ENCODE results near the gene TRIM44.
"Not testable (repeated sequence)": the region's sequence is repeated elsewhere in the genome, so short reads cannot be mapped to it uniquely, and the experiment has no call there.

TRIM44 gene

GRCh38 chr11:35857922-35858321 lies 195.3 kb downstream of the TRIM44 start:
- H3K4me1 ChIP-seq (ENCODE audit: control insufficient read depth, insufficient read depth, low read length) = no peaks in the 10 kb centered on the region
- no peaks in the 10 kb centered on the region for H3K9me3 ChIP-seq (ENCODE audit: control insufficient read depth, insufficient read depth, low read length)
- no peaks in the 10 kb centered on the region for H3K36me3 ChIP-seq (ENCODE audit: control insufficient read depth, insufficient read depth, low read length)
- H3K4me3 ChIP-seq (ENCODE audit: low read depth, low read length) = no peak overlapping the region
- H3K27me3 ChIP-seq (ENCODE audit: control insufficient read depth, insufficient read depth, low read length) = no peaks in the 10 kb centered on the region
- H3K9ac ChIP-seq (ENCODE audit: low read depth, low read length) = no peak overlapping the region
- H3K27ac ChIP-seq (ENCODE audit: low read depth, low read length) = no peak overlapping the region

- no peaks in the 10 kb centered on the region for H3K27me3 ChIP-seq (ENCODE audit: control insufficient read depth, insufficient read depth, low read length)
- no peak overlapping the region for H3K4me3 ChIP-seq (ENCODE audit: low read depth, low read length)
- no peak overlapping the region for H3K27ac ChIP-seq (ENCODE audit: low read depth, low read length)
- no peaks in the 10 kb centered on the region for H3K36me3 ChIP-seq (ENCODE audit: control insufficient read depth, insufficient read depth, low read length)
- H3K9ac ChIP-seq (ENCODE audit: low read depth, low read length) = no peak overlapping the region
- H3K9me3 ChIP-seq (ENCODE audit: control insufficient read depth, insufficient read depth, low read length) = no peaks in the 10 kb centered on the region
- no peaks in the 10 kb centered on the region for H3K4me1 ChIP-seq (ENCODE audit: control insufficient read depth, insufficient read depth, low read length)
Observed at GRCh38 chr11:35859301-35859700, 196.7 kb downstream of the TRIM44 start.

GRCh38 chr11:35860194-35860593 lies 197.6 kb downstream of the TRIM44 start:
- not testable (repeated sequence) for H3K27ac ChIP-seq (ENCODE audit: low read depth, low read length); H3K27me3 ChIP-seq (ENCODE audit: control insufficient read depth, insufficient read depth, low read length); H3K9me3 ChIP-seq (ENCODE audit: control insufficient read depth, insufficient read depth, low read length); H3K36me3 ChIP-seq (ENCODE audit: control insufficient read depth, insufficient read depth, low read length); H3K9ac ChIP-seq (ENCODE audit: low read depth, low read length); H3K4me3 ChIP-seq (ENCODE audit: low read depth, low read length); H3K4me1 ChIP-seq (ENCODE audit: control insufficient read depth, insufficient read depth, low read length)

GRCh38 chr11:35861191-35861590 lies 198.6 kb downstream of the TRIM44 start:
- Histone ChIP-seq H3K27me3 (ENCODE audit: control insufficient read depth, insufficient read depth, low read length) (no peaks in the 10 kb centered on the region), H3K9ac (ENCODE audit: low read depth, low read length) (no peak overlapping the region), H3K36me3 (ENCODE audit: control insufficient read depth, insufficient read depth, low read length) (no peaks in the 10 kb centered on the region), H3K4me3 (ENCODE audit: low read depth, low read length) (no peak overlapping the region), H3K4me1 (ENCODE audit: control insufficient read depth, insufficient read depth, low read length) (no peaks in the 10 kb centered on the region), H3K9me3 (ENCODE audit: control insufficient read depth, insufficient read depth, low read length) (no peaks in the 10 kb centered on the region), H3K27ac (ENCODE audit: low read depth, low read length) (no peak overlapping the region)

GRCh38 chr11:35862666-35863065 lies 200.1 kb downstream of the TRIM44 start:
- H3K27me3 ChIP-seq (ENCODE audit: control insufficient read depth, insufficient read depth, low read length) = no peaks in the 10 kb centered on the region
- H3K9ac ChIP-seq (ENCODE audit: low read depth, low read length) = no peak overlapping the region
- H3K27ac ChIP-seq (ENCODE audit: low read depth, low read length) = no peak overlapping the region
- no peak overlapping the region for H3K4me3 ChIP-seq (ENCODE audit: low read depth, low read length)
- H3K9me3 ChIP-seq (ENCODE audit: control insufficient read depth, insufficient read depth, low read length) = no peaks in the 10 kb centered on the region
- H3K36me3 ChIP-seq (ENCODE audit: control insufficient read depth, insufficient read depth, low read length) = no peaks in the 10 kb centered on the region
- H3K4me1 ChIP-seq (ENCODE audit: control insufficient read depth, insufficient read depth, low read length) = no peaks in the 10 kb centered on the region

- no peaks in the 10 kb centered on the region for H3K36me3 ChIP-seq (ENCODE audit: control insufficient read depth, insufficient read depth, low read length)
- H3K9ac ChIP-seq (ENCODE audit: low read depth, low read length) = no peak overlapping the region
- no peaks in the 10 kb centered on the region for H3K4me1 ChIP-seq (ENCODE audit: control insufficient read depth, insufficient read depth, low read length)
- no peak overlapping the region for H3K27ac ChIP-seq (ENCODE audit: low read depth, low read length)
- peaks cover 3% of the 10 kb centered on the region; the same call in 1 of the 2 replicates for H3K9me3 ChIP-seq (ENCODE audit: control insufficient read depth, insufficient read depth, low read length)
- no peaks in the 10 kb centered on the region for H3K27me3 ChIP-seq (ENCODE audit: control insufficient read depth, insufficient read depth, low read length)
- H3K4me3 ChIP-seq (ENCODE audit: low read depth, low read length) = no peak overlapping the region
Observed at GRCh38 chr11:35864131-35864530, 201.6 kb downstream of the TRIM44 start.

- no peak overlapping the region for H3K27ac ChIP-seq (ENCODE audit: low read depth, low read length)
- H3K4me1 ChIP-seq (ENCODE audit: control insufficient read depth, insufficient read depth, low read length) = no peaks in the 10 kb centered on the region
- H3K9me3 ChIP-seq (ENCODE audit: control insufficient read depth, insufficient read depth, low read length) = peaks cover 5% of the 10 kb centered on the region; the same call in 1 of the 2 replicates
- no peaks in the 10 kb centered on the region for H3K36me3 ChIP-seq (ENCODE audit: control insufficient read depth, insufficient read depth, low read length)
- H3K4me3 ChIP-seq (ENCODE audit: low read depth, low read length) = no peak overlapping the region
- H3K27me3 ChIP-seq (ENCODE audit: control insufficient read depth, insufficient read depth, low read length) = no peaks in the 10 kb centered on the region
- H3K9ac ChIP-seq (ENCODE audit: low read depth, low read length) = no peak overlapping the region
Observed at GRCh38 chr11:35866601-35867000, 204.0 kb downstream of the TRIM44 start.

Data from HUES48 (cell line).